Measurements from ENCODE around the gene CLTCL1.

Gene CLTCL1

GRCh38 chr22:19242699-19243098 is 48.8 kb downstream of the CLTCL1 start:
- no peak for DNase-seq (ENCODE audit: low read depth in 2 of 2)
- H3K4me3 ChIP-seq (replicated peaks in 1 of 2; ENCODE audit: low read depth in 2 of 2, low read length in 2 of 2), result no peak overlapping the region
- TF ChIP-seq CTCF (IDR thresholded peaks at IDR 0.05; ENCODE audit: low read depth, low read length), result no peak

GRCh38 chr22:19241593-19241906 is 50.0 kb downstream of the CLTCL1 start:
- no peak for TF ChIP-seq CTCF (IDR thresholded peaks at IDR 0.05; ENCODE audit: low read depth, low read length)
- H3K4me3 ChIP-seq (replicated peaks in 1 of 2; ENCODE audit: low read depth in 2 of 2, low read length in 2 of 2), result no peak overlapping the region
- no peak for DNase-seq (ENCODE audit: low read depth in 2 of 2)

- TF ChIP-seq CTCF (IDR thresholded peaks at IDR 0.05; ENCODE audit: low read depth, low read length), result no peak
- H3K4me3 ChIP-seq (replicated peaks in 1 of 2; ENCODE audit: low read depth in 2 of 2, low read length in 2 of 2), result no peak overlapping the region
- DNase-seq (ENCODE audit: low read depth in 2 of 2), result no peak
Measured at GRCh38 chr22:19240813-19241592, 50.5 kb downstream of the CLTCL1 start.

- no peak overlapping the region for H3K4me3 ChIP-seq (replicated peaks in 1 of 2; ENCODE audit: low read depth in 2 of 2, low read length in 2 of 2)
- no peak for DNase-seq (ENCODE audit: low read depth in 2 of 2)
- no peak for TF ChIP-seq CTCF (IDR thresholded peaks at IDR 0.05; ENCODE audit: low read depth, low read length)
Measured at GRCh38 chr22:19239464-19239863, 52.1 kb downstream of the CLTCL1 start.

- peak in 1 of 2 donors; percentile 18 for DNase-seq (ENCODE audit: low read depth in 2 of 2)
- TF ChIP-seq CTCF (IDR thresholded peaks at IDR 0.05; ENCODE audit: low read depth, low read length), result no peak
- no peak overlapping the region for H3K4me3 ChIP-seq (replicated peaks in 1 of 2; ENCODE audit: low read depth in 2 of 2, low read length in 2 of 2)
Measured at GRCh38 chr22:19238900-19239299, 52.6 kb downstream of the CLTCL1 start.

GRCh38 chr22:19235874-19236273 is 55.6 kb downstream of the CLTCL1 start:
- DNase-seq (ENCODE audit: low read depth in 2 of 2), result no peak
- TF ChIP-seq CTCF (IDR thresholded peaks at IDR 0.05; ENCODE audit: low read depth, low read length), result no peak

More at GRCh38 chr22:19235874-19236273, 55.6 kb downstream of the CLTCL1 start:
- H3K4me3 ChIP-seq (replicated peaks in 1 of 2; ENCODE audit: low read depth in 2 of 2, low read length in 2 of 2), result no peak overlapping the region

All from cardiac fibroblast (primary cell).